OCI-LY1 (cell line): ENCODE data around the gene AKR7A2.
"Not testable (repeated sequence)": the region's sequence is repeated elsewhere in the genome, so short reads cannot be mapped to it uniquely, and the experiment has no call there.

Experiments
- H2AFZ ChIP-seq: fragments of 200-600 bp; sonication (generic), shearing (Covaris generic); 2 replicates; pipeline ENCODE4 v1.6.0; 2014; ENCODE audit warnings: antibody characterized with exemption, mild to moderate bottlenecking, low read length
- H3F3A ChIP-seq: fragments of 200-600 bp; sonication (generic), shearing (Covaris generic); 2 replicates; pipeline ENCODE4 v1.6.0; 2014; ENCODE audit warnings: mild to moderate bottlenecking, antibody characterized with exemption, low read length, moderate library complexity; ENCODE audit not compliant: insufficient read depth
- H3K27ac ChIP-seq: fragments of 200-600 bp; sonication (generic); 2 replicates; pipeline ENCODE4 v1.5.1; 2014; ENCODE audit warnings: low read length, mixed run types, mild to moderate bottlenecking, low read depth; ENCODE audit not compliant: poor library complexity, severe bottlenecking
- H3K27me3 ChIP-seq: fragments of 200-600 bp; sonication (generic); 2 replicates; pipeline ENCODE4 v1.6.0; 2014; ENCODE audit warnings: antibody characterized with exemption, mild to moderate bottlenecking, low read length, moderate library complexity; ENCODE audit not compliant: insufficient read depth
- H3K36me3 ChIP-seq: fragments of 200-600 bp; sonication (generic); 2 replicates; pipeline ENCODE4 v1.6.1; 2014; ENCODE audit warnings: mild to moderate bottlenecking, antibody characterized with exemption, low read length, moderate library complexity, mixed read lengths; ENCODE audit not compliant: insufficient read depth
- H3K4me1 ChIP-seq: fragments of 200-600 bp; sonication (generic); 2 replicates; pipeline ENCODE4 v1.5.1; 2014; ENCODE audit warnings: mild to moderate bottlenecking, low read length, moderate library complexity; ENCODE audit not compliant: insufficient read depth, severe bottlenecking
- H3K4me2 ChIP-seq: fragments of 200-600 bp; sonication (generic), shearing (Covaris generic); 2 replicates; pipeline ENCODE4 v1.6.1; 2014; ENCODE audit warnings: low read length
- H3K4me3 ChIP-seq: fragments of 200-600 bp; sonication (generic); 2 replicates; pipeline ENCODE4 v1.5.1; 2014; ENCODE audit warnings: low read length, low read depth, mild to moderate bottlenecking, mixed read lengths; ENCODE audit not compliant: poor library complexity, severe bottlenecking
- H3K79me2 ChIP-seq: fragments of 200-600 bp; shearing (Covaris generic); 2 replicates; pipeline ENCODE4 v1.6.1; 2016; ENCODE audit warnings: mixed run types, low read length, mixed read lengths; ENCODE audit not compliant: insufficient read depth
- H3K9ac ChIP-seq: fragments of 200-600 bp; sonication (generic), shearing (Covaris generic); 2 replicates; pipeline ENCODE4 v1.6.1; 2014; ENCODE audit warnings: mild to moderate bottlenecking, low read length, mixed read lengths
- H3K9me2 ChIP-seq: fragments of 200-600 bp; sonication (generic), shearing (Covaris generic); 2 replicates; pipeline ENCODE4 v1.6.1; 2014; ENCODE audit warnings: low read depth, mild to moderate bottlenecking, low read length, mixed read lengths
- H3K9me3 ChIP-seq: fragments of 200-600 bp; shearing (Covaris generic); 2 replicates; pipeline ENCODE4 v1.6.1; 2014; ENCODE audit warnings: low read length, mixed read lengths
- H4K20me1 ChIP-seq: fragments of 200-600 bp; sonication (generic), shearing (Covaris generic); 2 replicates; pipeline ENCODE4 v1.6.0; 2016; ENCODE audit warnings: mild to moderate bottlenecking, low read length; ENCODE audit not compliant: insufficient read depth
- EZH2 ChIP-seq: fragments of 200-600 bp; sonication (generic), shearing (Covaris generic); IDR thresholded peaks from 2 replicates; pipeline ENCODE4 v1.8.0; 2017; ENCODE audit warnings: borderline replicate concordance, mixed run types, mild to moderate bottlenecking, antibody characterized with exemption, low read length, moderate library complexity, mixed read lengths
- TF ChIP-seq, protein P1 (sequence below): fragments of 200-600 bp; sonication (generic), shearing (Covaris generic); IDR thresholded peaks from 2 replicates; pipeline ENCODE4 v1.5.1; 2017; ENCODE audit warnings: mild to moderate bottlenecking, antibody characterized with exemption, low read length, moderate library complexity, mixed read lengths

Gene AKR7A2

DNA sequence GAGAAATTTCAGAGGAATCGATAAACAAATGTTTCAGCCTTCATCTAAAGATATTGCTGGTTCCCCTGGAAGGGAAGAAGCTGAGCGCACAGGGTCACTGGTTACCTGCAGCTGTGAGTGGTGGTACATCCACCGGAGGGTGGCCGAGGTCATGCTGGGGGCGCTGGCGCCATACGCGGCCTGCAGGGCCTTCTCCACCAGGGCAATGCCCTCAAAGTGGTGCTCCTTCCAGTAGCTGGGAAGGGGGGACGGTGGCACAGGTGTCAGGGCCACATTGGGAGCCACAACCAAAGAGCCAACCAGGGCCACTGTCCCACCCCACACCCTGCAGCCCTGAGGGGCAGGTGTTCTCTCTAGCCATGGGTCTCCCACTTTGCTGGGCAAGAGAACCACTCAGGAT is 28.1 kb downstream of the AKR7A2 start:
- no peaks in the 10 kb centered on the region for H3K9me3 ChIP-seq
- TF ChIP-seq, protein P1, sequence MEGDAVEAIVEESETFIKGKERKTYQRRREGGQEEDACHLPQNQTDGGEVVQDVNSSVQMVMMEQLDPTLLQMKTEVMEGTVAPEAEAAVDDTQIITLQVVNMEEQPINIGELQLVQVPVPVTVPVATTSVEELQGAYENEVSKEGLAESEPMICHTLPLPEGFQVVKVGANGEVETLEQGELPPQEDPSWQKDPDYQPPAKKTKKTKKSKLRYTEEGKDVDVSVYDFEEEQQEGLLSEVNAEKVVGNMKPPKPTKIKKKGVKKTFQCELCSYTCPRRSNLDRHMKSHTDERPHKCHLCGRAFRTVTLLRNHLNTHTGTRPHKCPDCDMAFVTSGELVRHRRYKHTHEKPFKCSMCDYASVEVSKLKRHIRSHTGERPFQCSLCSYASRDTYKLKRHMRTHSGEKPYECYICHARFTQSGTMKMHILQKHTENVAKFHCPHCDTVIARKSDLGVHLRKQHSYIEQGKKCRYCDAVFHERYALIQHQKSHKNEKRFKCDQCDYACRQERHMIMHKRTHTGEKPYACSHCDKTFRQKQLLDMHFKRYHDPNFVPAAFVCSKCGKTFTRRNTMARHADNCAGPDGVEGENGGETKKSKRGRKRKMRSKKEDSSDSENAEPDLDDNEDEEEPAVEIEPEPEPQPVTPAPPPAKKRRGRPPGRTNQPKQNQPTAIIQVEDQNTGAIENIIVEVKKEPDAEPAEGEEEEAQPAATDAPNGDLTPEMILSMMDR = no peak
- TF ChIP-seq EZH2 = no peak
- no peaks in the 10 kb centered on the region for H3K79me2 ChIP-seq
- H3K9me2 ChIP-seq = no peaks in the 10 kb centered on the region
- no peak overlapping the region for H3K27ac ChIP-seq
- no peaks in the 10 kb centered on the region for H3K36me3 ChIP-seq
- H3F3A ChIP-seq = no peaks in the 10 kb centered on the region
- no peak overlapping the region for H3K4me2 ChIP-seq
- no peak overlapping the region for H3K9ac ChIP-seq
- no peaks in the 10 kb centered on the region for H3K4me1 ChIP-seq
- no peaks in the 10 kb centered on the region for H4K20me1 ChIP-seq
- H2AFZ ChIP-seq = no peak overlapping the region
- no peak overlapping the region for H3K4me3 ChIP-seq
- no peaks in the 10 kb centered on the region for H3K27me3 ChIP-seq

DNA sequence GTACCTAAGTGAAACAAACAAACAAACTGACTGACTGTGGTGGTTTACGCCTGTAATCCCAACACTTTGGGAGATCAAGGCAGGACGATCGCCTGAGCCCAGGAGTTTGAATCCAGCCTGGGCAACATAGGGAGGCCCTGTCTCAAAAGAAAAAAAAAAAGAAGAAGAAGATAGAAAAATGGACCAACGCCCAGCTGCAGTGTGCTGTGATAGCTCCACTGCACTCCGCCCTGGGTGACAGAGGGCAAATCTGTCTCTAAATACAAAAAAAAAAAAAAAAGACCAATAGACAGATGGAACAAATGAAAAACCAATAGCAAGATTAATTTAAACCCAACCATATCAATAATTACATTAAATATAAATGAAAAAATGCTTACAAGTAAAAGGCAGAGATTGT is 37.3 kb downstream of the AKR7A2 start:
- no peak overlapping the region for H3K4me2 ChIP-seq
- no peaks in the 10 kb centered on the region for H3K9me3 ChIP-seq
- H4K20me1 ChIP-seq = no peaks in the 10 kb centered on the region
- TF ChIP-seq, protein P1 = no peak
- no peak for TF ChIP-seq EZH2
- H2AFZ ChIP-seq = no peak overlapping the region
- H3F3A ChIP-seq = no peaks in the 10 kb centered on the region
- no peak overlapping the region for H3K4me3 ChIP-seq
- no peaks in the 10 kb centered on the region for H3K27me3 ChIP-seq
- no peak overlapping the region for H3K9ac ChIP-seq
- H3K27ac ChIP-seq = no peak overlapping the region
- H3K4me1 ChIP-seq = no peaks in the 10 kb centered on the region
- no peaks in the 10 kb centered on the region for H3K36me3 ChIP-seq
- H3K9me2 ChIP-seq = no peaks in the 10 kb centered on the region
- no peaks in the 10 kb centered on the region for H3K79me2 ChIP-seq

DNA sequence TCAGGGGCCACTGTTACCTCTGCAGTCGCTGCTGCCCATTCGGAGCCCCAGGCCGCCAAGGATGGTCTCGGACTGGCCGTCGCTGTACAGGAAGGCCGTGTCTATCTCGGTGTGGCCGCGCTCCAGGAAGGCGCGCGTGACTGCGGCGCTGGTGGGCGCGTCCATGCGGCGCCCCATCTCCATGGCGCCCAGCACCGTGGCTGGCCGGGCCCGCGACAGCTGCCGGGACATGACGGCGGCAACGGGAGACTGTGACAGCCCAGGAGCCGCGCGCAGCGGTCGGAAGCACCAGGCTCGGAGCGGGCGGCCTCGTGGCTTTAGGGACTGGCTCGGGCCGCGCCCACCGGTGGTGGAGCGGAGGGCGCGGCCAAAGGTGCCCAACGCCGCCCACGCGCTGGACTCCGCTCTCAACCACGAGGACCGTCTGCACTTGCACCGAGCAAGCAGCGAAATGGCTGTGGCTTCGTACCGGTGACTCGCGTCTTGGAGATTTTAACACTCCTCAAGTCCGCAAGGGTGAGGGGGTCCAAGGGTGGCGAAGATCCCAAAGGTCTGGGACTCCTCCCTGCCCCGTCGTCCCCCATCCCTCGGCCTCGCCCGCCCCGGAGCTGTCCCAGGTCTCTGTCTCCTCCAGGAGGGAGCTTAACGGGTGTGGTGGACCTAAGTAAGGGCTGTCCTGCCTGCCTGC is 38.0 kb downstream of the AKR7A2 start:
- H3K9me2 ChIP-seq, H3F3A ChIP-seq, H3K4me2 ChIP-seq, H3K4me3 ChIP-seq, H3K9me3 ChIP-seq, H2AFZ ChIP-seq, H3K4me1 ChIP-seq, H3K27me3 ChIP-seq, H3K9ac ChIP-seq, H3K36me3 ChIP-seq, H4K20me1 ChIP-seq, H3K79me2 ChIP-seq, H3K27ac ChIP-seq: not testable (repeated sequence)
